Measurements from ENCODE around the gene CPLX3. TPM values are rescaled to one million over a fixed set of nuclear protein-coding genes. Genes with fewer than 3 reads are reported as not detected.

Gene CPLX3
- total RNA-seq, 1 donor from 2014 or later: not detected

DNA sequence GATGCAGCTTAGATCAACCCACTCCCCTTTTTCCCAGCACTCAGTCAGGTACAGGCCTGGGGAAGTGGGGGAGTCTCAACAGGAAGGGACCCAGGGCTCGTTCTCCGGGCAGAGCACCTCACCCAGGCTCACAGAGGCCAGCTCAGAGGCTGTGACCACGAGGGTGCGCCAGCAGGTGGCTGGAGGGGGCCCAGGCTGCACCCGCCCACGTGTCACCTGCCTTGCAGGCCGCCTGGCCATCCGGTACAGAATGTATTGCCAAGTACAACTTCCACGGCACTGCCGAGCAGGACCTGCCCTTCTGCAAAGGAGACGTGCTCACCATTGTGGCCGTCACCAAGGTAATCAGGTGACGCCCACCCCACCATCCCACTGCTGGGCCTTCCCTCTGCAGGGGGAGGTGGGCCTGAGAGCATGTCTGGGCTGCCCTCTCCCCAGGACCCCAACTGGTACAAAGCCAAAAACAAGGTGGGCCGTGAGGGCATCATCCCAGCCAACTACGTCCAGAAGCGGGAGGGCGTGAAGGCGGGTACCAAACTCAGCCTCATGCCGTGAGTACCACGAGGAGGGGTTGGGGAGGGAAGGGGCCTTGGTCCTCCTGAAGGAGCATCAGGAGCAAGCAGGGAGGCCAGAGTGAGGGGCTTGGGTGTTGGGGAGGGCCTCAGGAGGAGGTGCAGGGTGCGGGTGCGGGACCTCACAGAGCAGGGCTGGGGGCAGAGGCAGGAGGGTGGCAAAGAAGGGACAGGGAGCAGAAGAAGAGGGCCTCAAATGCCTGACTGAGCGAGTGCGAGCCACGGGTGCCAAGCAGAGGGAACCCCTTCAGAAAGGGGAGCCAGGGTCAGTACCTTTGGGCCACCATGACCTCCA lies 27.8 kb upstream of the CPLX3 start:
- no peaks in the 10 kb centered on the region for H3K27me3 Mint-ChIP-seq (ENCODE audit: unreplicated experiment)
- no peaks in the 10 kb centered on the region for H3K9me3 Mint-ChIP-seq (ENCODE audit: unreplicated experiment)
- DNase-seq (ENCODE audit: extremely low spot score, unreplicated experiment): no peak
- H3K4me3 Mint-ChIP-seq (ENCODE audit: unreplicated experiment): no peak overlapping the region
- peaks cover 2% of the 10 kb centered on the region for H3K4me1 Mint-ChIP-seq (ENCODE audit: unreplicated experiment)
- no peak overlapping the region for H3K27ac Mint-ChIP-seq (ENCODE audit: unreplicated experiment)
- TF ChIP-seq, protein P1, sequence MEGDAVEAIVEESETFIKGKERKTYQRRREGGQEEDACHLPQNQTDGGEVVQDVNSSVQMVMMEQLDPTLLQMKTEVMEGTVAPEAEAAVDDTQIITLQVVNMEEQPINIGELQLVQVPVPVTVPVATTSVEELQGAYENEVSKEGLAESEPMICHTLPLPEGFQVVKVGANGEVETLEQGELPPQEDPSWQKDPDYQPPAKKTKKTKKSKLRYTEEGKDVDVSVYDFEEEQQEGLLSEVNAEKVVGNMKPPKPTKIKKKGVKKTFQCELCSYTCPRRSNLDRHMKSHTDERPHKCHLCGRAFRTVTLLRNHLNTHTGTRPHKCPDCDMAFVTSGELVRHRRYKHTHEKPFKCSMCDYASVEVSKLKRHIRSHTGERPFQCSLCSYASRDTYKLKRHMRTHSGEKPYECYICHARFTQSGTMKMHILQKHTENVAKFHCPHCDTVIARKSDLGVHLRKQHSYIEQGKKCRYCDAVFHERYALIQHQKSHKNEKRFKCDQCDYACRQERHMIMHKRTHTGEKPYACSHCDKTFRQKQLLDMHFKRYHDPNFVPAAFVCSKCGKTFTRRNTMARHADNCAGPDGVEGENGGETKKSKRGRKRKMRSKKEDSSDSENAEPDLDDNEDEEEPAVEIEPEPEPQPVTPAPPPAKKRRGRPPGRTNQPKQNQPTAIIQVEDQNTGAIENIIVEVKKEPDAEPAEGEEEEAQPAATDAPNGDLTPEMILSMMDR (IDR thresholded peaks at IDR 0.05): no peak
- peaks cover 9% of the 10 kb centered on the region for H3K36me3 Mint-ChIP-seq (ENCODE audit: unreplicated experiment)

DNA sequence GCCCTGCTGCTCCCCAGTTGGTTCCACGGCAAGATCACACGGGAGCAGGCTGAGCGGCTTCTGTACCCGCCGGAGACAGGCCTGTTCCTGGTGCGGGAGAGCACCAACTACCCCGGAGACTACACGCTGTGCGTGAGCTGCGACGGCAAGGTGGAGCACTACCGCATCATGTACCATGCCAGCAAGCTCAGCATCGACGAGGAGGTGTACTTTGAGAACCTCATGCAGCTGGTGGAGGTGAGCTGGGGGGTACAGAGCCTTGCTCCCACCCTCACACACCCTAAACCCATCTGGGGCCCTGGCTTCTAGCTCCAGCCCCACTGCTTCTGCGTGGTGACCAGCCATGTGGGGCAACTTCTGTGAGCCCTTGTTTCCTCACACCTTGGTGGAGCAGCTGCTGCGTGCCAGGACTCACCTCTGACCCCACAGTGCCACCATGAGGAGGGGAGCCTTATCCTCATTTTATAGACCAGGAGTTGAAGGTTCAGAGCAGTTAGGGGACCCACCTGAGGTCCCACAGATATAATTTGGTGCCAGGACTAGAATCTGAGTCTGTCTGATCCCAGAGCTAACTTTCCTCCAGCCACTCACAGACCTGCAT lies 27.1 kb upstream of the CPLX3 start:
- DNase-seq (ENCODE audit: extremely low spot score, unreplicated experiment): no peak
- no peak overlapping the region for H3K4me3 Mint-ChIP-seq (ENCODE audit: unreplicated experiment)
- no peaks in the 10 kb centered on the region for H3K9me3 Mint-ChIP-seq (ENCODE audit: unreplicated experiment)
- H3K27me3 Mint-ChIP-seq (ENCODE audit: unreplicated experiment): no peaks in the 10 kb centered on the region
- peaks cover 15% of the 10 kb centered on the region for H3K36me3 Mint-ChIP-seq (ENCODE audit: unreplicated experiment)
- peaks cover 2% of the 10 kb centered on the region for H3K4me1 Mint-ChIP-seq (ENCODE audit: unreplicated experiment)
- TF ChIP-seq, protein P1 (IDR thresholded peaks at IDR 0.05): no peak
- no peak overlapping the region for H3K27ac Mint-ChIP-seq (ENCODE audit: unreplicated experiment)

DNA sequence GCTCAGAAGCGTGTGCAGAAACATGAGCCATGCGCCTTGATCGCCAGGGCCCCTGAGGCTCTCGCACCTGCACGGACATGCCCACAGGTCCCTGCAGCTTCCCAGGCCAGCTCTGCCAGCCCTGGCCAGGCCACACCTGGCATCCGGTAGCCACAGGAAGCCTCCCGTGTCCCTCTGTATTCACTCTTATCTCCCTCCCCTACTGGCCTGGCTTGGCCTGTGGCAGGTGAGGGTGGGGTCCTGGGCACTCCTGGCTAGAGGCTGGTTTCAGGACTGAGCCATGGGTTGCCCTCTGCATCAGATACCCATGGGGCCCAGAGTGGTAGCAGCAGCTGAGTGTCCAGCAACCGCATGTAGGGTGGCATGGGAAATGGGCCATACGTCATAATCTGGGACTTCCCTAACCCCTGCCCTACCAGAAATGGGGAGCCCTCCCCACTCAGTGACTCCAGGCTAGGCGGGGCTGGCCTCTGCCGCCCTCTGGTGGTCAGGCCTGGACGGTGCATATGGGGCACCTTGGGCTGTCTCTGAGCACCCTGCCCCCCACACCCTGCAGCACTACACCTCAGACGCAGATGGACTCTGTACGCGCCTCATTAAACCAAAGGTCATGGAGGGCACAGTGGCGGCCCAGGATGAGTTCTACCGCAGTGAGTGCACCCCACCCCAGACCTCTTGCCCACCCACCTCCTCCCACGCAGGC lies 26.4 kb upstream of the CPLX3 start:
- H3K4me1 Mint-ChIP-seq (ENCODE audit: unreplicated experiment): no peaks in the 10 kb centered on the region
- TF ChIP-seq, protein P1 (IDR thresholded peaks at IDR 0.05): peak; percentile 95
- no peaks in the 10 kb centered on the region for H3K9me3 Mint-ChIP-seq (ENCODE audit: unreplicated experiment)
- H3K4me3 Mint-ChIP-seq (ENCODE audit: unreplicated experiment): no peak overlapping the region
- H3K27ac Mint-ChIP-seq (ENCODE audit: unreplicated experiment): no peak overlapping the region
- DNase-seq (ENCODE audit: extremely low spot score, unreplicated experiment): no peak
- no peaks in the 10 kb centered on the region for H3K27me3 Mint-ChIP-seq (ENCODE audit: unreplicated experiment)
- H3K36me3 Mint-ChIP-seq (ENCODE audit: unreplicated experiment): peaks cover 18% of the 10 kb centered on the region

DNA sequence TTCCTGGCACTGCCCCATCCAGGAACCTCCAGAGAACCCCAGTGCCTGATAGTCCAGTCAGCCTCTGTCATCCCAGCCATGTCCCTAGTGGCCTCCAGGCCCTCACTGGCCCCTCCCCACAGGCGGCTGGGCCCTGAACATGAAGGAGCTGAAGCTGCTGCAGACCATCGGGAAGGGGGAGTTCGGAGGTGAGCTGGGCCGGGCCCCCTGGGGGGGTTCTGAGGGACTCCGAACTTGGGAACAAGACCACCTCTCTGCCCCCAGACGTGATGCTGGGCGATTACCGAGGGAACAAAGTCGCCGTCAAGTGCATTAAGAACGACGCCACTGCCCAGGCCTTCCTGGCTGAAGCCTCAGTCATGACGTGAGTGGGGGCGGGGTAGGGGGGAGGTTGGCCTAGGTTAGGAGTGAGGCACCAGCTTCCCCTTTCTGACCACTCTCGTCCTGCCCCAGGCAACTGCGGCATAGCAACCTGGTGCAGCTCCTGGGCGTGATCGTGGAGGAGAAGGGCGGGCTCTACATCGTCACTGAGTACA lies 25.8 kb upstream of the CPLX3 start:
- Mint-ChIP-seq H3K4me1 (ENCODE audit: unreplicated experiment) (no peaks in the 10 kb centered on the region), H3K4me3 (ENCODE audit: unreplicated experiment) (no peak overlapping the region), H3K27me3 (ENCODE audit: unreplicated experiment) (no peaks in the 10 kb centered on the region), H3K27ac (ENCODE audit: unreplicated experiment) (no peak overlapping the region), H3K36me3 (ENCODE audit: unreplicated experiment) (peaks cover 18% of the 10 kb centered on the region), H3K9me3 (ENCODE audit: unreplicated experiment) (no peaks in the 10 kb centered on the region)
- no peak for DNase-seq (ENCODE audit: extremely low spot score, unreplicated experiment)
- TF ChIP-seq, protein P1 (IDR thresholded peaks at IDR 0.05): no peak
